WTC11 (cell line): ENCODE results near the gene TATDN2. TPM values are rescaled to one million over a fixed set of nuclear protein-coding genes. Genes with fewer than 3 reads are reported as not detected.

Source experiments
- ATAC-seq: fragments of 200-7000 bp; cut with Tn5 transposase; 2 replicates; pipeline ENCODE4 v1.10.0; 2021; ENCODE audit warnings: mild to moderate bottlenecking, moderate library complexity
- CTCF ChIA-PET: fragments of 300-600 bp; sonication (Branson Sonifier 250); formaldehyde crosslinking; loops from one replicate; lab custom pipeline; 2021; ENCODE audit warnings: antibody characterized with exemption; lab: Charles Lee
- POLR2A ChIA-PET: fragments of 350-600 bp; sonication (Branson Sonifier 250); formaldehyde crosslinking; loops from one replicate; lab custom pipeline; 2021; ENCODE audit warnings: antibody characterized with exemption; lab: Charles Lee
- DNase-seq: peaks from one replicate; pipeline ENCODE4 v3.0.0; 2021; ENCODE audit warnings: low spot score
- H3K27ac Mint-ChIP-seq: 2 replicates; pipeline ENCODE4 v1.8.0; 2021; ENCODE audit warnings: mixed read lengths
- H3K27me3 Mint-ChIP-seq: 2 replicates; pipeline ENCODE4 v1.8.0; 2021; ENCODE audit warnings: low read depth, mild to moderate bottlenecking, moderate library complexity, mixed read lengths
- H3K36me3 Mint-ChIP-seq: 2 replicates; pipeline ENCODE4 v1.8.0; 2021; ENCODE audit warnings: mixed read lengths
- H3K4me1 Mint-ChIP-seq: 2 replicates; pipeline ENCODE4 v1.8.0; 2022; ENCODE audit warnings: mixed read lengths
- H3K4me3 Mint-ChIP-seq: 2 replicates; pipeline ENCODE4 v1.8.0; 2021; ENCODE audit warnings: mild to moderate bottlenecking, moderate library complexity, mixed read lengths
- H3K9me3 Mint-ChIP-seq: 2 replicates; pipeline ENCODE4 v1.8.0; 2021; ENCODE audit warnings: mixed read lengths
- ATF3 ChIP-seq: sonication (generic); formaldehyde crosslinking; conservative IDR thresholded peaks from 2 replicates; pipeline ENCODE4 v1.8.1; 2022; ENCODE audit warnings: mild to moderate bottlenecking, missing genetic modification reagents
- IRF1 ChIP-seq: sonication (generic); formaldehyde crosslinking; IDR thresholded peaks from 2 replicates; pipeline ENCODE4 v1.8.0; 2023; ENCODE audit warnings: missing genetic modification reagents
- KAT7 ChIP-seq: sonication (generic); formaldehyde crosslinking; IDR thresholded peaks from 2 replicates; pipeline ENCODE4 v1.8.1; 2023; ENCODE audit warnings: missing genetic modification reagents, mild to moderate bottlenecking, borderline replicate concordance
- MXD4 ChIP-seq: fragments of 250-450 bp; sonication (Bioruptor Pico); IDR thresholded peaks from 2 replicates; pipeline ENCODE4 v1.8.0; 2021; ENCODE audit warnings: mild to moderate bottlenecking, moderate library complexity, borderline replicate concordance
- MYBL2 ChIP-seq: sonication (generic); formaldehyde crosslinking; IDR thresholded peaks from 2 replicates; pipeline ENCODE4 v1.8.1; 2023; ENCODE audit warnings: mild to moderate bottlenecking, moderate library complexity, missing genetic modification reagents
- NFYB ChIP-seq: sonication (generic); formaldehyde crosslinking; conservative IDR thresholded peaks from 2 replicates; pipeline ENCODE4 v1.8.0; 2022; ENCODE audit warnings: low read depth, missing genetic modification reagents
- NR3C1 ChIP-seq: sonication (generic); formaldehyde crosslinking; conservative IDR thresholded peaks from 2 replicates; pipeline ENCODE4 v1.8.1; 2023; ENCODE audit warnings: low read depth, mild to moderate bottlenecking, missing genetic modification reagents
- PREB ChIP-seq: sonication (generic); formaldehyde crosslinking; IDR thresholded peaks from 2 replicates; pipeline ENCODE4 v1.8.1; 2022; ENCODE audit warnings: mild to moderate bottlenecking, missing genetic modification reagents, moderate library complexity, borderline replicate concordance
- PRRX2 ChIP-seq: fragments of 250-450 bp; sonication (Bioruptor Pico); IDR thresholded peaks from 2 replicates; pipeline ENCODE4 v1.8.0; 2021; ENCODE audit warnings: mild to moderate bottlenecking
- STAT6 ChIP-seq: sonication (generic); formaldehyde crosslinking; conservative IDR thresholded peaks from 2 replicates; pipeline ENCODE4 v1.8.1; 2023; ENCODE audit warnings: mild to moderate bottlenecking, low read depth, missing genetic modification reagents, moderate library complexity
- TEAD4 ChIP-seq: sonication (generic); formaldehyde crosslinking; IDR thresholded peaks from 2 replicates; pipeline ENCODE4 v1.8.0; 2022; ENCODE audit warnings: mild to moderate bottlenecking, missing genetic modification reagents
- USF1 ChIP-seq: sonication (generic); formaldehyde crosslinking; IDR thresholded peaks from 2 replicates; pipeline ENCODE4 v1.8.0; 2022; ENCODE audit warnings: mild to moderate bottlenecking, missing genetic modification reagents
- USF2 ChIP-seq: sonication (generic); formaldehyde crosslinking; IDR thresholded peaks from 2 replicates; pipeline ENCODE4 v1.8.1; 2023; ENCODE audit warnings: mild to moderate bottlenecking, missing genetic modification reagents, moderate library complexity
- ZNF121 ChIP-seq: sonication (generic); formaldehyde crosslinking; IDR thresholded peaks from 2 replicates; pipeline ENCODE4 v1.8.0; 2023; ENCODE audit warnings: missing genetic modification reagents
- ZNF263 ChIP-seq: sonication (generic); formaldehyde crosslinking; IDR thresholded peaks from 2 replicates; pipeline ENCODE4 v1.8.1; 2022; ENCODE audit warnings: low read depth, mild to moderate bottlenecking, moderate library complexity, missing genetic modification reagents
- ZNF423 ChIP-seq: fragments of 250-450 bp; sonication (Bioruptor Pico); IDR thresholded peaks from 2 replicates; pipeline ENCODE4 v2.1.2; 2022; ENCODE audit warnings: mild to moderate bottlenecking, moderate library complexity
- total RNA-seq: library from RNA; stranded (reverse); gene quantifications from 3 replicates; pipeline ENCODE4 v1.2.3, GENCODE V29; 2021
- TF ChIP-seq, protein P1 (sequence below): fragments of 250-450 bp; sonication (Bioruptor Pico); IDR thresholded peaks from 2 replicates; pipeline ENCODE4 v1.9.0; 2021; ENCODE audit warnings: mild to moderate bottlenecking
- TF ChIP-seq, protein P2 (sequence below): sonication (generic); formaldehyde crosslinking; IDR thresholded peaks from 2 replicates; pipeline ENCODE4 v1.8.0; 2022; ENCODE audit warnings: mild to moderate bottlenecking, missing genetic modification reagents
- TF ChIP-seq, protein P3 (sequence below): fragments of 250-450 bp; sonication (Bioruptor Pico); IDR thresholded peaks from 2 replicates; pipeline ENCODE4 v1.9.0; 2021; ENCODE audit warnings: mild to moderate bottlenecking

Gene TATDN2
- total RNA-seq, 1 experiment from 2014 or later: 31.7 TPM

DNA sequence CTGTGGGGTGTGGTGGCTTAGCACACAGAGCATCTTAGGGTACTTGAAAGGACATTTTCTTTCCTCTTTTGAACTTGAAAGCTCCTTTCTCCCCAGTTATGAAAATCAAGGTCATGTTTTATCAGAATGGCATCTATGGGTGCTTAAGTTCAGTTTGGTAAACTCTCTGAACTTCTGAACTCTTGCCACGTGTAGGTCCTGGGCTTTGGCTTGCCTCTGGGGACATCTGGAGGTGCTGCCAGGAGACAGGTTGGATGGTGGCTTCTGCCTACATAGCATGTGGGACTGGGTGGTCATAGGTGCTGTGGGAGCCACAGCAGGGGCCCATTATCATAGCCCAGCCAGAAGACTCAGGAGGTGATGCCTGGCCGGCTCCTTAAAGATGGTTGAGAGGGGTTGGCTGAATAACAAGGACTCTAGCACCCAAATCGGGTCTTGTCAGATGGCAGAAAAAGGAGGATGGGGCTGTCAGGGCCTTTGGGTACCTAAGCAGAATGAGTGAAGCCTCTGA lies 28.9 kb downstream of the TATDN2 start (continued):
- no peak for TF ChIP-seq MYBL2 (CRISPR knock-in tag)
- TF ChIP-seq TEAD4 (CRISPR knock-in tag): no peak
- TF ChIP-seq PRRX2 (CRISPR knock-in tag): no peak
- TF ChIP-seq, protein P1, sequence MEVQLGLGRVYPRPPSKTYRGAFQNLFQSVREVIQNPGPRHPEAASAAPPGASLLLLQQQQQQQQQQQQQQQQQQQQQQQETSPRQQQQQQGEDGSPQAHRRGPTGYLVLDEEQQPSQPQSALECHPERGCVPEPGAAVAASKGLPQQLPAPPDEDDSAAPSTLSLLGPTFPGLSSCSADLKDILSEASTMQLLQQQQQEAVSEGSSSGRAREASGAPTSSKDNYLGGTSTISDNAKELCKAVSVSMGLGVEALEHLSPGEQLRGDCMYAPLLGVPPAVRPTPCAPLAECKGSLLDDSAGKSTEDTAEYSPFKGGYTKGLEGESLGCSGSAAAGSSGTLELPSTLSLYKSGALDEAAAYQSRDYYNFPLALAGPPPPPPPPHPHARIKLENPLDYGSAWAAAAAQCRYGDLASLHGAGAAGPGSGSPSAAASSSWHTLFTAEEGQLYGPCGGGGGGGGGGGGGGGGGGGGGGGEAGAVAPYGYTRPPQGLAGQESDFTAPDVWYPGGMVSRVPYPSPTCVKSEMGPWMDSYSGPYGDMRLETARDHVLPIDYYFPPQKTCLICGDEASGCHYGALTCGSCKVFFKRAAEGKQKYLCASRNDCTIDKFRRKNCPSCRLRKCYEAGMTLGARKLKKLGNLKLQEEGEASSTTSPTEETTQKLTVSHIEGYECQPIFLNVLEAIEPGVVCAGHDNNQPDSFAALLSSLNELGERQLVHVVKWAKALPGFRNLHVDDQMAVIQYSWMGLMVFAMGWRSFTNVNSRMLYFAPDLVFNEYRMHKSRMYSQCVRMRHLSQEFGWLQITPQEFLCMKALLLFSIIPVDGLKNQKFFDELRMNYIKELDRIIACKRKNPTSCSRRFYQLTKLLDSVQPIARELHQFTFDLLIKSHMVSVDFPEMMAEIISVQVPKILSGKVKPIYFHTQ: no peak
- no peak for TF ChIP-seq IRF1 (CRISPR knock-in tag)
- TF ChIP-seq USF2 (CRISPR knock-in tag): no peak
- no peak for TF ChIP-seq ZNF263 (CRISPR knock-in tag)
- TF ChIP-seq, protein P2, sequence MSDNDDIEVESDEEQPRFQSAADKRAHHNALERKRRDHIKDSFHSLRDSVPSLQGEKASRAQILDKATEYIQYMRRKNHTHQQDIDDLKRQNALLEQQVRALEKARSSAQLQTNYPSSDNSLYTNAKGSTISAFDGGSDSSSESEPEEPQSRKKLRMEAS (CRISPR knock-in tag): no peak
- no peak for TF ChIP-seq MXD4 (CRISPR knock-in tag)

DNA sequence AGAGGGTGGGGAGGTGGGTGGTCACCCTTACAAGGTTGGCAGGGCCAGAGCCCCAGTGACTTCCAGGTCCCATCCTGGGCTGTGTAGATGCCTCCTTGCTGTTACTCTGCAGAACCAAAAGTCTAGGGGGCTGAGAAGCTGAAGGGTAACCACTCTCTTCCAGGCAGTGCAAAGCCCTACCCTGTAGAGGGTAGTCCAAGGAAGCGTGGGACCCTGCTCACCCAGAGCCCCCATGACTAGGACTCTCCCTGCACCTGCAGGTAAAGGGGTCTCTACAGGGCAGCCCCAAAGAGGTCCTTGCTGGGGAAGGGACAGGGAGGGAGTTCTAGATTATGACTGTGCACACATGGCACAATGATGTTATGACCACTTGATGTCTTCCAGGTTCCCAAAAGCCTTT lies 30.2 kb downstream of the TATDN2 start:
- no peak overlapping the region for H3K4me3 Mint-ChIP-seq
- H3K27ac Mint-ChIP-seq: no peak overlapping the region
- no peaks in the 10 kb centered on the region for H3K27me3 Mint-ChIP-seq
- H3K4me1 Mint-ChIP-seq: no peaks in the 10 kb centered on the region
- DNase-seq (no peak), ATAC-seq (no peak)
- peaks cover 40% of the 10 kb centered on the region for H3K36me3 Mint-ChIP-seq
- H3K9me3 Mint-ChIP-seq: no peaks in the 10 kb centered on the region
- POLR2A ChIA-PET: no interaction called here
- CTCF ChIA-PET: interaction anchor here (0.6 kb wide), 1 partner anchor 546 kb away, joined by 5 read pairs; no protein-coding TSS in a partner anchor
- TF ChIP-seq PREB (CRISPR knock-in tag): no peak
- TF ChIP-seq KAT7 (CRISPR knock-in tag): no peak
- no peak for TF ChIP-seq USF2 (CRISPR knock-in tag)
- no peak for TF ChIP-seq ATF3 (CRISPR knock-in tag)
- TF ChIP-seq, protein P3, sequence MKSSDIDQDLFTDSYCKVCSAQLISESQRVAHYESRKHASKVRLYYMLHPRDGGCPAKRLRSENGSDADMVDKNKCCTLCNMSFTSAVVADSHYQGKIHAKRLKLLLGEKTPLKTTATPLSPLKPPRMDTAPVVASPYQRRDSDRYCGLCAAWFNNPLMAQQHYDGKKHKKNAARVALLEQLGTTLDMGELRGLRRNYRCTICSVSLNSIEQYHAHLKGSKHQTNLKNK: no peak
- TF ChIP-seq NFYB (CRISPR knock-in tag): no peak
- TF ChIP-seq NR3C1: no peak
- TF ChIP-seq USF1: no peak
- no peak for TF ChIP-seq ZNF423 (CRISPR knock-in tag)
- TF ChIP-seq STAT6 (CRISPR knock-in tag): no peak
- TF ChIP-seq ZNF121 (CRISPR knock-in tag): no peak
